ENCODE results near the gene BAIAP2L2. TPM values are rescaled to one million over a fixed set of nuclear protein-coding genes. Genes with fewer than 3 reads are reported as not detected.

Gene BAIAP2L2
- total RNA-seq, 1 experiment from 2014 or later = 2.3 TPM

DNA sequence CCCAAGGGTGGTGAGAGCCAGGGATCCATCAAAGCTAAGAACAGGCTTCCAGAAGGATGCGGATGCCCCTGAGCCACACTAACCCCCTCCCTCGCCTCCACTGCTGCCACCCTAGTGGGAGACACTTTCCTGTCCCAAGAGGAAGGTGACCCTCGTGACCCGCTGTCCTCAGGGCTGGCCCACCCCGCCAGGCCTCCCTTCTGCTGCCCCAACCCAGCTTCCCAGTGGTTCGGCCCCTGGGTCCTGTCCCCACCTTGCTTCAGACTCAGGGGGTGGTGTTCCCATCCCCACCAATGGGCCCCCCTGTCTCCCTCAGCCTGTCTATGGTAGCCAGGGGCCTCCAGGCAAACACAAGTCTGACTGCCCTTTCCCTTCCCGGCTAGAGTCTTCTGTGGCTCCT lies 59.8 kb downstream of the BAIAP2L2 start:
- peaks cover 5 to 6% of the 10 kb centered on the region in 2 experiments; a peak in 3 of 4 replicates for H3K4me1 Mint-ChIP-seq

More for the DNA sequence above, 59.8 kb downstream of the BAIAP2L2 start:
- H3K9me3 Mint-ChIP-seq = no peaks in the 10 kb centered on the region
- H4K91ac ChIP-seq (ENCODE audit: insufficient read length, low read depth, low read length) = no peak overlapping the region
- no peaks in the 10 kb centered on the region for H3K79me1 ChIP-seq (ENCODE audit: insufficient read depth, low read depth, low read length, poor library complexity, severe bottlenecking)
- DNase-seq = no peak
- no peak overlapping the region for H2BK12ac ChIP-seq (ENCODE audit: insufficient read length, low read depth, low read length)
- peaks cover 35% of the 10 kb centered on the region for H3K27me3 Mint-ChIP-seq (ENCODE audit: low read depth)
- no peaks in the 10 kb centered on the region for H4K20me1 ChIP-seq (ENCODE audit: control insufficient read depth, insufficient read depth, insufficient read length)
- no peaks in the 10 kb centered on the region for H3K36me3 Mint-ChIP-seq (ENCODE audit: insufficient read depth in 1 of 3, low read depth in 3 of 3)
- no peak overlapping the region for H3K4me3 Mint-ChIP-seq
- no peak overlapping the region for H3K23ac ChIP-seq (ENCODE audit: insufficient read length, low read depth, low read length)
- no peaks in the 10 kb centered on the region for H3K27me3 ChIP-seq (ENCODE audit: insufficient read depth, low read length)
- no peak overlapping the region for H3K56ac ChIP-seq (ENCODE audit: insufficient read length, low read depth, low read length)
- H2BK5ac ChIP-seq (ENCODE audit: insufficient read length, low read length) = no peak overlapping the region
- H3K9ac ChIP-seq (ENCODE audit: extremely low read depth, insufficient read length, low read length) = no peak overlapping the region
- H3K4me1 ChIP-seq (ENCODE audit: insufficient read depth, low read length) = no peaks in the 10 kb centered on the region
- no peak overlapping the region for H3T11ph ChIP-seq (ENCODE audit: low read length)
- H3K27ac Mint-ChIP-seq = no peak overlapping the region; a peak in 1 of 7 replicates
- WGBS (ENCODE audit: extremely low coverage, insufficient read length, low lambda C conversion rate) = no CpG with 5 or more reads among the region's 7 CpGs
- H4K5ac ChIP-seq (ENCODE audit: insufficient read length, low read depth, low read length) = no peak overlapping the region
- no peak overlapping the region for H2AFZ ChIP-seq (ENCODE audit: low read length)
- no peak overlapping the region for H2BK120ac ChIP-seq (ENCODE audit: low read depth, low read length, poor library complexity, severe bottlenecking)
- no peak overlapping the region for H3K4ac ChIP-seq (ENCODE audit: low read depth, low read length)
- H3K14ac ChIP-seq (ENCODE audit: insufficient read depth, low read length) = no peak overlapping the region
- H3K18ac ChIP-seq (ENCODE audit: insufficient read length, low read depth, low read length) = no peak overlapping the region
- H2BK20ac ChIP-seq (ENCODE audit: low read depth, low read length, poor library complexity, severe bottlenecking) = no peak overlapping the region
- H4K8ac ChIP-seq (replicated peaks; ENCODE audit: insufficient read length, low read depth, low read length) = no peak overlapping the region
- no peaks in the 10 kb centered on the region for H3K9me3 ChIP-seq (ENCODE audit: control insufficient read depth, low read depth, low read length)
- no peak overlapping the region for H2BK15ac ChIP-seq (ENCODE audit: low read depth, low read length)
- H2AK5ac ChIP-seq (ENCODE audit: insufficient read length, low read length) = no peak overlapping the region
- H3K79me2 ChIP-seq (ENCODE audit: insufficient read depth, low read length) = no peaks in the 10 kb centered on the region
- TF ChIP-seq CTCF (conservative IDR thresholded peaks at IDR 0.05) = no peak
- H3K4me2 ChIP-seq (ENCODE audit: insufficient read depth, insufficient read length, low read length) = no peak overlapping the region
- no peaks in the 10 kb centered on the region for H3K23me2 ChIP-seq (ENCODE audit: insufficient read length, low read depth, low read length, poor library complexity, severe bottlenecking)
- H3K27ac ChIP-seq (ENCODE audit: insufficient read length, low read depth, low read length) = no peak overlapping the region

Measured in H9 (cell line).